Right kidney (tissue), 1 donor: ENCODE measurements around the gene DNAH14.

ENCODE experiments used
- DNase-seq: peaks from one replicate; pipeline ENCODE4 v3.0.0-alpha.2; 2016

The DNAH14 gene

DNA sequence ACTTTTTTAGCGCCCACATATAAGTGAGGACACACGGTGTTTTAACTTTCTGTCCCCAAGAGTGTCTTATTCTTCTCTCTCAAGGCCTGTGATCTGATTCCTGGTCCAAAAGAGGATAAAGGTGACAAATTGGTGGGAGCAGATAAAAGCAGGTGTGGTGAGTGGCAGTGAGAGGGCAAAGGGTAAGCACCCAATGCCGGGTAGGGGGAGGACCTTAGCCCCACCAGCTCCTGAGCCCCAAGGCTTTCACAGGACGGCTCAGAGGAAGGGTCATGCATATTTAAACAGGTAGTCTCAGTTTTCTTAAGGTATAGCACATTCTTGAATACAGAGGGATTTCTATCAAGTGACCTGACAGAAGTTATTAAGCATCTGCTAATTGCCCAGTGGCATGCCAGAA, 478.8 kb downstream of the DNAH14 start:
- DNase-seq = no peak

DNA sequence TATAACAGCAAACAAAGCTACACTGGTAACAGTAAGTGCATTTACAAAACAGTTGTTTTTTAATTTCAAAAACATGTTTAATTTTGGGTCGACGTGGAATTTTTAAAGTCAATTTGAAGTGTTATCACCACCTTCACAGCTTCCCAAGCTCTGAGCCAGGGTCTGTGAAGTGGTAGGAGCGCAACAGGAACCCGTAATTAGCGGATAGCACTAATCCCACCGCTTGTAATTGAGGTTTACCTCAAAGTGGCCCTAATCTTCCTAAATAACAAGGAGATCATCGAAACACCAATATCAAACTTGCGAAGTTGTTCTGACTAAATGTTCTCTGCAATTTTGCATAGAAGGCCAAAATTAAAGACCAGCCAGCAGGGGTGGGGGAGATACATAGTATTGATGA, 479.6 kb downstream of the DNAH14 start:
- no peak for DNase-seq

DNA sequence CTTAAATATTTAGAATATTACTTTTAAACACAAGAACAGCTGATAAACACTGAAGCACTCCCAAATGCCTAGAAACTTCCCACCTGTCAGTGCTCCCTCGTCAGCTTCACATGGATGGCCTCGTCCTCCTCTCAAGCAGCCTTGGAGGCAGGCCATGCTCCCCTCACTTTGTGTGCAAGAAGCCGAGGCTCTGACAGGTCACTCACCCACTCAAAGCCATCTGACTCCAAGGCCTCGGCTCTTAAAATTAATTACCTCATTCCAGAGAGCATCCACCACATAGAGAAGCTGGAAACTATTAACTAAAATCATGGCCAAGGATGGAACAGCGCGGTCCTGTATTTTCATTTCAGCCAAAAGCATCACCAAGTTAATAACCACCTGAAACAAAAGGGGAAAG, 480.6 kb downstream of the DNAH14 start:
- no peak for DNase-seq

GRCh38 chr1:225412321-225412720, 482.8 kb downstream of the DNAH14 start:
- no peak for DNase-seq

- peak; percentile 59 for DNase-seq
These were observed 483.4 kb downstream of the DNAH14 start for GRCh38 chr1:225412803-225413351.

DNA sequence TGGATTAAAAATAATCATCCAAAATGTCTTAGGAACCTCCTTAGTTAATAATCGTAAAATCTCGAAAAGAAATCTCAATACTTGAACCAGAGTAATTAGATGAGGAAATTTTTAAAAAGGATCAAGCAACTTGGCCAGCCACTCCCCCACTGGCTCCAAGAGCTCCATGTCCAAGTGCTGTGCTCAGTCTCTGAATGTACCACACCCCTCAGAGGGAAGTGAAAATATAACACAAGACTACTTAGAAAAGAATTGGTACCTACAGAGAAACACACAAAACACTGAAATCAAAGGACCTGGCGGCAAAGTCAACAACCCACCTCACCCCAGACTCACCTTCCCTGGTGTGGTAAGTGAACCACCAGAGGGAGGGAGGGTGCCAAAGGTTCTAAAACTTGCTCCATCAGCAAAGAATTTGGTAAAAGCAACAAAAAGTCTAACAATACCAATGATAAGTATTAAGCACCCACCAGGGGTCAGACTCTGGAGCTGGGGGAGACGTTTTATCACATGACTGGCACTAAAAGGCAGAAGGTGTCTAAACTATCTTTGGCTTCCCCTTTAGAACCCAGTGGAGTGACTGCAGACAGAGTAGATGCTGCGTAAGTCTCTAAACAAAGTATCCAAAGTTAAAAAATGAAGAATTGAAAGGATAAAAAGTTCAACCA, 484.4 kb downstream of the DNAH14 start:
- no peak for DNase-seq

GRCh38 chr1:225415307-225415706, 485.8 kb downstream of the DNAH14 start:
- no peak for DNase-seq

DNA sequence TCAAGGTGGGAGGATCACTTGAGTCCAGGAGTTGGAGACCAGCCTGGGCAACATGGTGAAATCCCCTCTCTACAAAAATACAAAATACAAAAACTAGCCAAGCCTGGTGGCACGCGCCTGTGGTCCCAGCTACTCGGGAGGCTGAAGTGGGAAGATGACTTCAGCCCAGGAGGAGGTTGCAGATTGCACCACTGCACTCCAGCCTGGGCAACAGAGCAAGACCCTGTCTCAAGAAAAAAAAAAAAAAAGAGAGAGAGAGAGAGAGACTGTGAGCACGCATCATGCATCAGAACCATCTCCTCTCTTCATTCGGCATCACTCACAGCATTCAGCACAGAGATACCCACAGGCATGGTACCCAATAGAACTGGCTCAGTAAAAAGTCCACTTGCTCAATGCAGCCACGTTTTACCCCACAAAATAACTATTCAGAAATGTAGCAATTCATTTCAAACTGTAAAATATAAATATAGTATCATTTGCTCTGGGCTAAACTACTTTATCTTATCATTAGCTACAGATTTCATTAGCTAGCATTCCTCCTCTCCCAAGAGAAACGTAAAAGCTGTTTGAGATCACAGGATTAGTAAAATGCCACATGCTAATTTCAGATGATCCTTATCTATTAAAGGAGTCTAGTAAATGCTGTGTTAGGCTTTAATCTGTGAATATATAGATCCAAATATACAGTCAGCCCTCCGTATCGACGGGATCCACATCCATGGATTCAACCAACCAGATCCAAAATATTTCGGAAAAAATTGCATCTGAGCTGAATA, 486.7 kb downstream of the DNAH14 start:
- no peak for DNase-seq

- no peak for DNase-seq
These were observed 488.6 kb downstream of the DNAH14 start for GRCh38 chr1:225418059-225418458.

DNA sequence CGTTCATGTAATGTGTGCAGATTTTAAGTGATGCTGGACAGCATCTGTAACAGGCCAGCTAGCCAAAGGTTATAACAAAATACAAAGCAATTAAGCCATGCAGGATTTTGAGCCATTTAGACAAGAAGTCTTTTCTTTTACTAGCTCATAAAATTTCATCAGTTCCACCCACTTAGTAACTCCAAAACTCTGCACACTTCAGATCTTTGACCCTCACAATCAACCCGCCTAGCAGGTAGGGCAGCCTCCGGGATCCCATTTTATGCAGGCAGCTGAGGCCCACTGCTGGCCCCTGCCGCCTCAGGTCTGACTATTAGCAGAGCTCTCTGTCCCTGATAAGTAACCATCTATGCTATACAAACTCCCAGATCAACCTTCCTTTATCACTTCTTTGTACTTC, 489.1 kb downstream of the DNAH14 start:
- no peak for DNase-seq

- no peak for DNase-seq
These were observed 492.6 kb downstream of the DNAH14 start for GRCh38 chr1:225422031-225422605.

- DNase-seq = no peak
These were observed 493.5 kb downstream of the DNAH14 start for GRCh38 chr1:225422795-225423517.

- no peak for DNase-seq
These were observed 494.0 kb downstream of the DNAH14 start for GRCh38 chr1:225423518-225423855.

DNA sequence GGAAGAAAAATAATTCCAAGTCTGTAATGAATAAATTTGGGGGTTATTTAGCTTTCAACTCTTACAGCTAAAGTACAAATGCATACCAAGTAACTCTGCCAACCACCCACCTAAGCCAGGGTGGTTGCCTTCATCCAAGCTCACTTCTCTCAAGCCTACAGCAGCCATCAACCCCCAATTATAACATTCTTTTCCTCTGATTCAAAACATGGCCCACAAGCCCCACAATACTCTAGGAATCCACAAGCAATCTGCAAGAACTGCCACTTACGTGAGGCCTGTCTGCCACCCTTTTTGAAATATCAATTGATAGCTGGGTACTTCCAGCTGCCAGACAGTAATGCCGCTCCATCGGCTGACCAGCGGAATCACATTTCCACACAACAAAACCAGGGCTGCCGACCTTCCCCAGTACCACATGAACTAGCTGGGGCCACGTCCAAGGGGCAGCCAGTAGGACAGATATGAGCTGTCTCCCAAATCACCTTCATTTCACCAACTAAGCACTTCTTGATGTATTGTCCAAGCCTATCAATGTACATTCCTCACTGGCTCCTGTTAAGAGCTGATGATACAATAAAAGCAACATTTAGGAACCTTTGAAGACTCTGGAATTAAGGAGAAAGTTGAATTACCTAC, 495.2 kb downstream of the DNAH14 start:
- DNase-seq = no peak

- DNase-seq = no peak
These were observed 495.8 kb downstream of the DNAH14 start for GRCh38 chr1:225425201-225425786.

- peak; percentile 42 for DNase-seq
These were observed 497.1 kb downstream of the DNAH14 start for GRCh38 chr1:225426395-225427234.

DNA sequence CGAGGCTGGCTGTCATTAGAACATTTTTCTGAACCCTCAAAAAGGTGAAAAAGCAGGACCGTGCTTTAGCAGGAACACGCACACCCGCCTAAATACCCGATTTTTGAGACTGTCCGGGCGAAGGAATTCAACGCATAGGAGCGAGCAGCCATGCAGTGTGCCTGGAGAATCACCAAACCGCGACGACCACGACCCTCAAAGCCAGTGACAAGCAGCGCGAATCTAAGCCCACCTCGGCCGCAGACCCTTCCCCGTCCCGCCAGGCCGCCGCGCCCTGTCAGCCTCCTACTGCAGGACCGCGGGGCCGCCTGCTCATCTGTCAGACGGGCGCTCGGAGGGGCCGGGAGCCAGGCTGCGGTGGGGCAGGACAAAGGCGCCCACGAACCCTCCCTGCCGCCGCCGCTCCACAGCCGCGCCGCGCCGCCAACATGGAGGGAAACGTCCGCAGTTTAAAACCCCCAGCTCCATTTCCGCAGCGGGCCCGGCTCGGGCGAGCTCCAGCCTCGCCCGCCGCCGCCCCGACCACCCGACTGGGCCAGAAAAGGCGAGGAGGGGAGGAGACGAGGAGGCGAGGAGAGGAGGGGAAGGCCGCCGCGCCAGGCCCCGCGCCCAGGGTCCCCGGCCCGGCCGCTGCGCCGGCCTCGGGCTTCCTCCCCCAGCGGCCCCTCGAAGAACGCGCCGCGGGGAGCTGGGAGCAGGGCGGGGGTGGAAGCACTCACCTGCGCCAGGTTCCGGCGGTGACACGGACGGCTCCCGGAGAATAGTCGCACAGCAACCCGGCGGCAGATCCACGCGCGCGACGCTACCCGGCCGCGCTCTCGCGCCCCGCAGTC, 498.0 kb downstream of the DNAH14 start, which contains the start of gene LBR:
Gene LBR (minus strand): TSS at position 804 of the 833 bp plus-strand sequence. CDS start 3,963 bp downstream, outside the sequence.
- peak; percentile 98 for DNase-seq

DNA sequence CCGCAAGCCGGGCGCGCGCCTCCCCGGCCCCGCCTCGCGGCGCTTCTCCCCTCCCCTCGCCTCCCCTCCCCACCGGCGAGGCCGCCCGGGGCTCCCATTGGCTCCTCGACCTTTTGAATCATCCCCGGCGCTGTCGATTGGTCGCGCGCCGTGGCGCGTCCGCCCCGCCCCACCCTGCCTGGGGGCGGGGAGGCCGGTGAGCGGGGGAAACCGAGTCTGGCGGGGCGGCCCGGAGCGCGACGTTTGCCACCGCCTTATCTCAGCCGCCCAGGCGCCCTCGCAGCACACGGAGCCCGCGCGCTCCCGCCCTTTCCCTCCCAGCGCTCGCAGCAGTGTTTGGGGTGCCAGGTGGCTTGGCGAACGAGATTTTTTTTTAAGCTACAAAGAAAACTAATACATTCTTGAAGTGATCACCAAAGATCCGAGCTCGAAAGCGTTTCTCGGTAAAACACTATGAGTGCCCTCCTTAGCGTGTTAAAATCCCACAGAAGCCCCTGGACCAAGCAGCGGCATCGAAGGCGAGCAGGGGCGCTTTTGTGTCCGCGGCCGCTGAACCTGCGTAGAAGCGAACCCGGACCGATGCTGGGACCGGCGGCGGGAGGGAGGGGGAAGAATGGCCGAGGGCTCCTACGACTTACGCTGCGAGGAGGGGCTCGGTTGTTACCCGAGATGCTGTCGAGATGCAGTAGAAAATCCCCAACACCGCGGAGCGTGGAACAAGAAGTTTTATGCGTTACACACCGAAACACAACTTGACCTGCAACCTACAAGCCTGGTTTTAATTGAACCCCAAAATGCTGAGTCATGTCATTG, 498.8 kb downstream of the DNAH14 start:
- DNase-seq = peak; percentile 92
